HG02885 (cell line): ENCODE data around the gene RNF8.
"Not testable (repeated sequence)": the region's sequence is repeated elsewhere in the genome, so short reads cannot be mapped to it uniquely, and the experiment has no call there.

ENCODE experiments used
- ATAC-seq: cut with Tn5 transposase; IDR thresholded peaks from one replicate; pipeline ENCODE4 v1.9.1; 2021; ENCODE audit warnings: mild to moderate bottlenecking; ENCODE audit not compliant: unreplicated experiment, poor library complexity

Gene RNF8

DNA sequence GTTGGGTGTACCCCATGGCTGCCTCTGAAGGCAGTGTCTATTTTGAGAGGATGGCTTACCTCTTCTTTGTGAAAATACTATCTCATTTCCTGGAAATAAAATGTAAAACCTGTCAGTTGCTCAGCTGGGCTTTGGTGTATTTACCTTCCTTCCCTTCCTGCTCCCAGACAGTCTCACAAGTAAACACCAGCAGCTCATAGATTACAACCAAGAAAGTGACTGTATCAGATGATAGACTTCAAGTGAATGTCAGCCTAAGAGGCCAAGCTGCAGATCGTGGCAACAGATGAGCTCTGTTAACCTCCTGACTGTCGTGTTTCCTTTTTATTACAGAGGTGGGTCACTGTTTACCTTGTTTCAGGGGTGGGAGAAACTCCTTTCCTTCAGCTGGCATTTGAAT is 37.3 kb downstream of the RNF8 start:
- ATAC-seq, result no peak

DNA sequence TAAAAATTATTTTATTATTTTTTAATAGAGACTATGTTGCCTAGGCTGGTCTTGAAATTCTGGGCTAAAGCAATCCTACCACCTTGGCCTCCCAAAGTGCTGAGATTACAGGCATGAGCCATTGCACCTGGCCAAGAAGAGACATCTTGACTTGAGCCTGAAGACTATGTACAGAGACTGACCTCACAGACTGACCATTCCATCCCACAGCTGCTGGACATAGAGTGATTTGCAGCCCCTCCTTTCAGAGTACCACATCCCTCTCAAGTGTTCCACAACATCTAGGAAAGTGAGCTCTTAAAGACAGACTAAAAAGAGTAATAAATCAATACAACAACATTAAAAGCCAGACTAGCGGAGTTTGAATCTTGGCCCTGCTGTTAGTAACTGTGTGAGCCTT is 39.0 kb downstream of the RNF8 start:
- ATAC-seq, result no peak

DNA sequence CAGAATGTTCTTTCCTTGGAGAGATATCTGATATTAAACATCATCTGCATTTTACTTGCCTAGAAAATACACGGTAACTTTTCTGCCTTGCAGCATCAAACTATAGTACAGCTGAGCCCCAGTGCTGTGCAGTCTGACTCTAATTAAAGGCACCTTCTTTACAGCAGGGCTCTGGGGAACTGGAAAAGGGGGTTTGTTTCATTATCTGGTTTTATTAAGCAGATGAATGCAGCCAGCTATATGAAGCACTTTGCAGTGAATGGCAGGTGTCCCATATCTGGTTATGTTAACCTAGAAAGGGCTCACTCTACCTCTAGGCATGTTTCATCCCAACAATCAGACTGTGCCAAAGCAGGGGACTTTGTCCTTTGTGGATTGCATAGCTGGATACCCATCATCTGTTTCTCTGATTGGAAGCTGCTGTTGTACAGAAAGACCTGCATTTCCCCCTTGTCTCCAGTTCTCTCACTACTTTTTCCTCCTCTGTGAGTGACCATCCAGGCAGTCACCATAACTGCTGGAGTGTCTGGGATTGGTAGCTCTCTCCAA is 39.7 kb downstream of the RNF8 start:
- no peak for ATAC-seq

DNA sequence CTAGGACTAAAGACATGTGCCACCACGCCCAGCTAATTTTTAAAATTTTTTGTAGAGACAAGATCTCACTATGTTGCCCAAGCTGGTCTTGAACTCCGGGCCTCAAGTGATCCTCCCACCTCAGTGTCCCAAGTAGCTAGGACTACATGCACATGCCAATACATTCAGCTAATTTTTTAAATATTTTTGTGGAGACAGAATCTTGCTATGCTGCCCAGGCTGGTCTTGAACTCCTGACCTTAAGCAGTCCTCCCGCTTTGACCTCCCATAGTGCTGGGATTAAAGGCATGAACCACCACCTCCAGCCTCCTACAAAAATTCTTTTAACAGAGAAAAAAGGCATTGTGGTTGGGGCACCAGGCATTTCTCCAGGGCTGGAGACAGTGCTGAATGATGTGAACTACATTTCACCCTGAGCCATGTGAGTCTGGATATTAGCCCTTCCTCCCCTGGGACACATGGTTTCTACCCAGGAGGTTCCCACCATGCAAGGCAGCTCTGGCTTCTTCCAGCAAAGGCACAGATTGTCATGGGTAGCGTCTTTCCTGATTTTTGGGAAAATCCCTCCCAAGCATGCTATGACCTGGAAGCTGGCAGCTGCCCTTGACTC is 42.9 kb downstream of the RNF8 start:
- no peak for ATAC-seq

DNA sequence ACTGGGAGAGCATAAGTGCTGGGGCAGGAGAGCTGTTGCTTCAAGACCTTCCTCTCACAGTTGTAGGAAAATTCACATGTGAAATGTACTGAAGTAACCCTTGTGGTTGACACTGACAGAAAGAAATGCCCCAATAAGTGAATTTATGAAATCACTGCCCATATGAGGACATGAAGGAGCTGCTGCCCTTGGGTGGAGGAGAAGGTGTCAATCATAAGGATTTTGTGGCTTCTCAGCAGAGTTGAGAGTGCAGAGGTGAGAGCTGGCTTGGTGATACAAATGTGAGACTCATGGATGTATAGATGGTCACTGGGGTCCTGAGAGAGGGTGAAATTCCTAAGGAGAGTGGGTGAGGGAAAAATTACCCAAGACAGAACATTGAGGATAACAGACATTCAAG is 45.3 kb downstream of the RNF8 start:
- no peak for ATAC-seq

DNA sequence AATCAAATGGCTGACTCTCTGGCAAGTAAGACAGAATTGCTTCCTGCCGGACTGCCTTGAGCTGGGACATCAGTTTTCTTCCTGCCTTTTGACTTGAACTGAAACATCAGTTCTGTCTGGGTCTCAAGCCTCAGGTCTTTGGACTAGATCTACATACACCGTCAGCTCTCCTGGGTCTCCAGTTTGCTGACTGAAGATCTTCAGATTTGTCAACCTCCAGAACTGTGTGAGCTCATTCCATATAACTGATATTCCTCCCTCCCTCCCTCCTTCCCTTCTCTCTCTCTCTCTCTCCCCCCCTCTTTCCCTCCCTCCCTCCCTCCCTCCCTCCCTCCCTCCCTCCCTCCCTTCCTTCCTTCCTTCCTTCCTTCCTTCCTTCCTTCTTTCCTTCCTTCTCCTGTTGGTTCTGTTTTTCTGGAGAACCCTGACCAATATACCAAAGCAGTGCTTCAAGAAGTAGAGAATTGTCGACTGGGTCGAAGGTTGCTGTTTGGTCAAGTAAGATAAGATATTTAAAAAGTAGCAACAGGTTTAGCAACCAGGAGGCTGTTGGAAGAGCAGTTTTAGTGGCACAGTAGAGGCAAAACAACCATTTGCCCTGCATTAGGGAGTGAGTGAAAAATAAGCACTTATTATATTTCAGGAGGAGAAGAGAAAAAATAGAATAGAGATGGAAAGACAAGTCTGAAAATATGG is 46.2 kb downstream of the RNF8 start:
- no peak for ATAC-seq

DNA sequence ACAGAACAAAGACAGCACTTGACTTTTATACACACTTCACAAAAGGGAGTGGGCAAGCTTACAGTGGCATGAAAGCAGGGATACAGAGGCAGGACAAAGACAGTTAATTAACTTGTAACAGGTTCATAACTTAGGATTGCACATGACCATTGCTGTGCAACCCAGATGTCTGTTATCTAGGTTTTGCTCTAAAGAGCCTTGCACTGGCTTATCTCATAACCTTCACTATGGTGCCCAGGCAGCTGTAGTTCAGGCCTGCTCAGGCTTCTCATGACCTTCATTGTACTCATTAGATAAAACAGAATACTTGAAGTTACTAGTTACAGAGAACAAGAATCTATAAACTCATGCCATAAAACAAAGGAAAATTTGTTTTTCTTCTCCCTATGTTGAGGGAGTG is 47.9 kb downstream of the RNF8 start:
- not testable (repeated sequence) for ATAC-seq

DNA sequence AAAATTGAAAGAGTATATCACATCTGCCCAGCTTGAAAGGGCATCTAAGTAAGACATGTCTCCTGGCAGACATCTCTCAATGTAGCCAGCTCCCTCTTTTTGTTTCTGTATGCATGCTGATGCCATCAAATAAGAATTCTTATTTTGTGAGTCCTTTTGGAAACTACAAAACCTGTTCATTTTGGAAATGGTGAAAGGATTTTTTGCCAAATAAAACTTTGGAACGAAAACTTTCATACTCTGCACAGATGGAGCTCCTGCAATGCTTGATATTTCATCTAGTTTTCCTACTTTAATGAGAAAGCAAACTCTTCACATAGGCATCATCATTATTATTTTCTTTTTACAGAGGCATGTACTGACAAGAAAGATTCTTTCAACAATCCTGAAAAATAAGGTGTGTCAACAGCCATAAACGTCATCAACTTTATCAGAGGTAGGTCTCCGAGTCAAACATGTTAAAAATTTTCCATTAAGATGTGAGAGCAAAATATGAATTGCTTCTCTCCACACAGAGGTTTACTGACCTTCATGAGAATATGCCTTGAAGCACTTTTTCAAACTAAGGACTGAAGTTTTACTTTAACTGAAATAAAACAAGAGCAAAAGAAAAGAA is 53.1 kb downstream of the RNF8 start:
- no peak for ATAC-seq

DNA sequence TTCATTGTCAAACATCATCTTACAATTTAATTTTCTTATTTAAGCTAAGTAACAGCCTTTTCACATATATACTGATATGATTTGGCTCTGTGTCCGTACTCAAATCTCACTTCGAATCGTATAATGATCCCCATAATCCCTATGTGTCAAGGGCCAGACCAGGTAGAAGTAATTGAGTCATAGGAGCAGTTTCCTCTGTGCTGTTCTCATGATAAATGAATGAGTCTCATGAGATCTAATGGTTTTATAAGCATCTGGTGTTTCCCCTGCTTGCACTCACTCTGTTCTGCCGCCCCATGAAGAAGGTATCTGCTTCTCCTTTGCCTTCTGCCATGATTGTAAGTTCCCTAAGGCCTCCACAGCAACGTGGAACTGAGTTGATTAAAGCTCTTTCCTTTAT is 54.2 kb downstream of the RNF8 start:
- no peak for ATAC-seq

DNA sequence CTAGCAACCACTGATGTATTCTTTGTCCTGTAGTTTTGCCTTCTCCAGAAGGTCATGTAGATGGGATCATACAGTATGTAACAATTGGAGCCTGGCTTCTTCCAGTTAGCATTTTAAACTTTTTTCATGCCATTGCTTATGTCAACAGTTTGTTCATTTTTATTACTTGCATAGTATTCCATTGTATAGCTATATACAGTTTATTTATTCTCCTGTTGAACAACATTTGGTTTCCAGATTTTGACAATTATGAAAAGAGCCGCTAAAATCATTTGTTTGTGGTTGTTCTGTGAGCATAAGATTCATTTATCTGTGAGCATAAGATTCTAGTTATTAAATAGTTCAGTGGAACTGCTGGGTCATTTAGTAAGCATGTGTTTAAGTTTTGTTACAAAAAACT is 55.7 kb downstream of the RNF8 start:
- ATAC-seq, result no peak

DNA sequence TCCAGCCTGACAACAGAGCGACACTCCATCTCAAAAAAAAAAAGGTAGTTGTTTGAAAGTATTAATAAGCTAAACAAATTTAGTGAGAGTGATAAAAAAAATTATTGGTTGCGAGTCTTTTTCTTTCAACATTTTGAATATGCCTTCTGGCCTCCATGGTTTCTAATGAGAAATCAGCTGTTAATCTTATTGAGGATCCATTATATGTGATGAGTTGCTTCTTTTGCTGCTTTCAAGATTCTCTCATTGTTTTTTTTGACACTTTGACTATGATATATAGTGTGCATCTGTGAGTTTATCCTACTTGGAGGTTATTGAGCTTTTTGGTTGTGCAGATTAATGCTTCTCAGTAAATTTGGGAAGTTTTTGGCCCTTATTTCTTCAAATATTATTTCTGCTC is 63.6 kb downstream of the RNF8 start:
- ATAC-seq, result no peak

DNA sequence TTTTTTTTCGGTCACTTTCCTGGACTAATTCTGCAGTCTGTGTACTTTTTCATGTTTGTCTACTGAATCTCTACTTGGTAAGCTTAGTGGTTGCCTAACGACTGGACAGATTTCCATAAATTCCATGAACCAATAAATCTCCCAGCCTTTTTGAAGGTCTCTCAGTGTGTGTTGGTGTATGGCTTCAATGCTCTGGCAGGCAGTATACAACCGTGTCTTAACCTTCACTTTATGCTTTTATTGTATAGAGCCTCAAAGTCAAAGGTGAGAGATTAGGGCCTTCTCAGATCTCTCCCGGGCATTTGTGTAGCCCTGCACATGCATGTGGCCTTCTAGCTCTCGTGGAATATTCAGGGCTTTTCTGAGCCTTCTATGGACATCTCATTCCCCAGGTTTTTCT is 64.9 kb downstream of the RNF8 start:
- ATAC-seq, result no peak

DNA sequence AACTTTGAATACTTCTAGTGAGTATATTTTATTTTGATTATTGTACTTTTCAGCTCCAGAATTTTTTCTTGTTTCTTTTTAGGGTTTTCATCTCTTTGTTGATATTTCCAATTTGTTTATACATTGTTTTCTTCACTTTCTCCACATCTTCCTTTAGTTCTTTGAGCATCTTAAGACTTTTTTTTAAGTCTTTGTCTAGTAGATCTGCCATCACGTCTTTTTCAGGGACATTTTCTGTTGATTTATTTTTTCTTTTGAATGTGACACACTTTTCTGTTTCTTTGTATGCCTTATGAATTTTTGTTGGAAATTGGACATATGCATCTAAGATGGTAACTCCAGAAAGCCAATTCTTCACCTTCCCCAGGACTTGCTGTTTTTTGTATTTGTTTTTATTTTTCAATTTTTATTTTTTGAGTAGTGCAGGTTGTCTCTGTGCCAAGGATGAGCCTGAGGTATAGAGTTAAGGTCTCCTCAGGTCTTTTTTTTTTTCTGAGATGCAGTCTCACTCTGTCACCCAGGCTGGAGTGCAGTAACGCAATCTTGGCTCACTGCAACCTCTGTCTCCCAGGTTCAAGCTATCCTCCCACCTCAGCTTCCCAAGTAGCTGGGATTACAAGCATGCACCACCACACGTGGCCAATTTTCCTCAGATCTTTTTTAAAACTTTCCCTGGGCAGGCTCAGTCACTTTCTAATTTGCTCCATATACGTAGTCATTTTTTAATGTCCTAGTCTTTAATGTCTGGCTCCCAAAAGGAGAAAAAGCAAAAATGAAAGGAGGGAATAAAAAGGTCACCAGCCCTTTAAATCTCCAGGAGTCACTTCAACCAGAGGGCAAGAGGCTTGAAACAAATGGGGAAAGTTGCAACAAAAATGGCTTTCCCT is 72.5 kb downstream of the RNF8 start:
- no peak for ATAC-seq

DNA sequence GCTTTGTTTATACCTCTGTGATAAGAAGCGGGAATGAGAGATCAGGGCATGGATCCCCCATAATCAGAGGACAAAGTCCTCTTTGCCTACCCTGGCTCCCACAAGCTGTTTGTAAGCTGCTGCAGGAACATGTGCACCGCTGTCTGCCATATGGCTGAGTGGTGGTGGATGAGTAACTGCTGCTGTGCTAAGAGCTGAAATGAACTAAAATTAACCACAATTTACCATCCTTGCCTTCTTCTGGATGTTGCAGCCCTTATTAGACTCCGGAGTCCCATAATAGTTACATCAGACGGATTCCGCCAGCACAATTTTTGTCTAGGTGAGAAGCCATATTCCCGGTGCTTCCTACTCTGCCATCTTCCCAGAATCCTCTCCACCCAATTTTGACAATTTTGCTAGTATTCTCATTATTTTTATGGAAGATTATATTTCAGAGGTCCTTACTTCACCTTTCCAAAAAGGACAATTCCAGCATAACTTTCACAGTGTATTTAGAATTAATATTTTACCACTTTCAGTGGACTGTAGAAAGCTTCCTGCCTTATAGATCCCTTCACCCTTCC is 73.2 kb downstream of the RNF8 start:
- ATAC-seq, result no peak

DNA sequence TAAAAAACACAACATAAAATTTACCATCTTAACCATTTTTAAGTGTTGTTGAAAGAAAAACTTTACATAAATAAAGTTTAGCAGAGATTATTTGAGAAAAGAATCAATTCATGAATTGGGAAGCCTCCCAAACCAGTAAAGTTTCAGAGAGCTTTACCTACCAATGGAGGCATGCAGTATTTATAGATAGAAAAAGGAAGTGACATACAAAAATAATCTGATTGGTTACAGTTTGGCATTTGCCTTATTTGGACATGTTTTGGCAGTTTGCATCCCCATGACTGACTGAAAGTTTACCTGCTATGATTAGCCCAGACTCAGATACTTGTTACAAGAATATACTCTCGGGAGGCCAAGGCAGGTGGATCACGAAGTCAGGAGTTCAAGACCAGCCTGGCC is 75.6 kb downstream of the RNF8 start:
- no peak for ATAC-seq

DNA sequence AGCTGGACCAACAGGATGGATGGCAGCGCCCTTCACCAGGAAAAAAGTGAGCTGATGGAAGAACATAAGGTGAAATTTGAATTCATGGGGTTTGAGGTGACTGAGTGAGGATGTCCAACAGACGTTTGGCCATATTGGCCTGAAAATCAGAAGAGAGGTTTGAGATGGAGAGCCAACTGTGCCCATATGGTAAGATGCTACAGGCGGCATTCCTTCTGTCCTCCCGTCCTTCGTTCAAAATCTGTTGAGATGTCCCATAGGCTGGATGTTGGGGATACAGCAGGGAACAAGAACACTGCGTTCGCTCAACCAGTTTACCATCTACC is 78.8 kb downstream of the RNF8 start:
- no peak for ATAC-seq

DNA sequence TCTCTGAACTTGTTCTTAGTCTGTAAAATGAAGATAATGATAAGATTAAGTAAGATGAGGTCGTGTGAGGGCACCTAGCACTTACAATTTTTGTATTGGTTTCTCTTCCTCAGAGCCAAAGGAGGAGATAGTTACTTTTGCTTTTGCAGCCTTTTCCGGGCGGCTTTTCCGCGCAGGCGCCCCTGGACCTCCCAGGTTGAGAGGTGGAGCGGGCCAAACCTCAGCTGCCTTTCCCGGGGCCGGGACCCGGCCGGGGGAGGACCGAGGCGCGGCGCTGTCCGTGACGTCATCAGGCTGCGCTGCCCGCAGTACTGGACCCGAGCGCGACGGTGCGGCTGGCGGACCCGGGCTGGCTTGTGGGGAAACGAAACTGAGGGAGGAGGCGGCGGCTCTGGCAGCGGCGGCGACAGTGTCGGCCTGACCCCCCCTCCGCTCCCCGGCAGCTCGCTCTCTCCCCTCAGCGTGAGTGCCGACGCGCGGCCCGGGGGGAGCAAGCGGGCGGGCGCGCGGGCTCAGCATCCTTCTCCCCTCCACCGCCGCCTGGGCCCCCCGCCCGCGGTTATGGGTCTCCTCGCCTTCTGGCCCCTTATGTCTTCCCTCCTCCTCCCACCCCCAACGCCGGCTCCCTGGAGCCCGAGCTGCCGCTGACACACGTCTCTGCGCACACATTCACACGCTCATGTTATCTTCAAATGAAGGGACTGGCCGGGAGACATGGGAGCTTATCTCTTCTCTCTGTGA is 79.3 kb downstream of the RNF8 start, which contains the start of gene CMTR1:
TSS of gene CMTR1 (plus strand) at position 306 of the 741 bp plus-strand sequence. CDS start 2,409 bp downstream, outside the sequence.
- ATAC-seq, result peak; percentile 87

DNA sequence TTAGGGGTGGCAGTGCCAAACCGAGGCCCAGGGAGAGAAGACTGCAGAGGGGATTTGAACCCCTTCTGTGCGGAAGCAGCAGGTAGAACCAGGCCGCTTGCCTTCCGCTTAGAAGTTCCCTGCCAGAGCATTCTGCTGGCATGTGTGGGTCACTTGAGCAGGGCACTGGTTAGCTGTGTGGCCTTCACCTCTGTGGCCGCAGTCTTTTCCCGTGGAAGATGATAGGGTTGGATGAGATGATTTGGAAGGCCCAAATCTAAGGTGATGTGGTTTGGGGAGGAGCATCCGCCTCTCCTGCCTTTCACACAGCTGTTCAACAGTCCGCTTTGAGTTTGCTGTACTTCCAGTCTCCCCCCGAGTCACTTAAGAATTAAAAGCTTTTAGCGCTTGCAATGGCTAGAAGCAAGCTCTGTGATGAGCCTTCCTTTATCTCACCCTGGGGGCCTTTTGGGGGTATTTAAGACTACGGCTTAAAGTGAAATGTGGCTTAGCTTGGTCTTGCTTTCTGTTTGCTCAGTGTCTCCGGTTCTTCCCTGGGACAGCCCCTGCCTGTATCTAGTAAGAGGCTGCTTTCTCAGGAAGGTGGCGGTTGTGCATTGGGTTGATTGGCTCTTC is 80.0 kb downstream of the RNF8 start:
- ATAC-seq, result peak; percentile 18

DNA sequence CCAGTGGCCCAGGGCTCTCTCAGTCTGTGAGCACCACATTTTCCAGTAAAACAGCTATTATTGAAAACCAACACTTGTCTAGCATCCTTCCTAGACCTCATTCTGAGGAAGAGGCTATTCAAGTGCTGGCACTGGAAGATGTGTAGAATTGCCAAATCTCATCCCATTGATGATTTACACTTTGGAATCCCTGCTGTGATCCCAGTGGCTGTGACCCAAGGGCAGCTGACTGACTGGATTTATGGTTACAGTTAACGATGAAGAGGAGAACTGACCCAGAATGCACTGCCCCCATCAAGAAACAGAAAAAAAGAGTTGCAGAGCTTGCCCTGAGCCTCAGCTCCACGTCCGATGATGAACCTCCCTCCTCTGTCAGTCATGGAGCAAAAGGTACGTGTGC is 81.6 kb downstream of the RNF8 start:
- no peak for ATAC-seq
